Activated B cell treated with CpG ODN at 0.5 μM for 24 hours (primary cell): ENCODE data around the gene KCNE4. TPM values are rescaled to one million over a fixed set of nuclear protein-coding genes. Genes with fewer than 3 reads are reported as not detected.

Experiments used
- ATAC-seq: fragments of 200-7000 bp; cut with Tn5 transposase; one replicate; pipeline ENCODE4 v1.10.0; 2021; ENCODE audit warnings: low read depth, mild to moderate bottlenecking, moderate library complexity
- CTCF ChIA-PET: fragments of 350-600 bp; sonication (Branson Sonifier 250); formaldehyde crosslinking; loops from one replicate; lab custom pipeline; 2021; ENCODE audit warnings: antibody characterized with exemption; lab: Charles Lee
- POLR2A ChIA-PET: fragments of 350-600 bp; sonication (Branson Sonifier 250); formaldehyde crosslinking; loops from one replicate; lab custom pipeline; 2021; ENCODE audit warnings: antibody characterized with exemption; lab: Charles Lee
- DNase-seq: peaks from one replicate; pipeline ENCODE4 v3.0.0; 2022
- H3K27ac Mint-ChIP-seq: one replicate; pipeline ENCODE4 v1.8.0; 2020; ENCODE audit warnings: mixed read lengths
- H3K27me3 Mint-ChIP-seq: one replicate; pipeline ENCODE4 v1.8.0; 2021; ENCODE audit warnings: mixed read lengths
- H3K36me3 Mint-ChIP-seq: one replicate; pipeline ENCODE4 v1.8.0; 2021; ENCODE audit warnings: low read depth, mixed read lengths
- H3K4me1 Mint-ChIP-seq: one replicate; pipeline ENCODE4 v1.8.0; 2021; ENCODE audit warnings: mixed read lengths
- H3K4me3 Mint-ChIP-seq: one replicate; pipeline ENCODE4 v1.8.0; 2020; ENCODE audit warnings: mild to moderate bottlenecking, mixed read lengths
- H3K9me3 Mint-ChIP-seq: one replicate; pipeline ENCODE4 v1.8.0; 2020; ENCODE audit warnings: mixed read lengths
- CTCF ChIP-seq: fragments of 200-600 bp; IDR thresholded peaks from one replicate; pipeline ENCODE4 v1.8.0; 2022; ENCODE audit warnings: antibody characterized with exemption, mild to moderate bottlenecking
- intact Hi-C: fragments of 100-400 bp; cut with micrococcal nuclease; formaldehyde crosslinking; loops from one replicate; pipeline ENCODE4 v1.15.1; 2024
- total RNA-seq: library from RNA; stranded (reverse); gene quantifications from 2 replicates; pipeline ENCODE4 v1.2.3, GENCODE V29; 2022

KCNE4 gene
- total RNA-seq, 1 donor from 2014 or later = not detected

GRCh38 chr2:223054193-223054781 lies 2.3 kb downstream of the KCNE4 start:
- no peak overlapping the region for H3K27ac Mint-ChIP-seq
- POLR2A ChIA-PET = no interaction called here
- no peaks in the 10 kb centered on the region for H3K9me3 Mint-ChIP-seq
- no peaks in the 10 kb centered on the region for H3K27me3 Mint-ChIP-seq
- no peak for TF ChIP-seq CTCF
- DNase-seq = no peak
- ATAC-seq = no peak
- CTCF ChIA-PET = no interaction called here
- H3K4me1 Mint-ChIP-seq = no peaks in the 10 kb centered on the region
- no peak overlapping the region for H3K4me3 Mint-ChIP-seq
- intact Hi-C loops = no loop called here
- H3K36me3 Mint-ChIP-seq = no peaks in the 10 kb centered on the region

- ChIA-PET CTCF (no interaction called here), POLR2A (no interaction called here)
- ATAC-seq (no peak), DNase-seq (no peak)
- H3K4me1 Mint-ChIP-seq = no peaks in the 10 kb centered on the region
- no peaks in the 10 kb centered on the region for H3K9me3 Mint-ChIP-seq
- no peak overlapping the region for H3K27ac Mint-ChIP-seq
- no peak for TF ChIP-seq CTCF
- intact Hi-C loops = no loop called here
- no peaks in the 10 kb centered on the region for H3K27me3 Mint-ChIP-seq
- H3K36me3 Mint-ChIP-seq = no peaks in the 10 kb centered on the region
- H3K4me3 Mint-ChIP-seq = no peak overlapping the region
These were observed 3.1 kb downstream of the KCNE4 start for GRCh38 chr2:223055140-223055539.

GRCh38 chr2:223055836-223056235 lies 3.8 kb downstream of the KCNE4 start:
- Mint-ChIP-seq H3K9me3 (no peaks in the 10 kb centered on the region), H3K36me3 (no peaks in the 10 kb centered on the region), H3K27me3 (no peaks in the 10 kb centered on the region), H3K4me3 (no peak overlapping the region), H3K4me1 (no peaks in the 10 kb centered on the region), H3K27ac (no peak overlapping the region)
- DNase-seq (no peak), ATAC-seq (no peak)
- intact Hi-C loops = no loop called here
- ChIA-PET POLR2A (no interaction called here), CTCF (no interaction called here)
- TF ChIP-seq CTCF = no peak

- no peaks in the 10 kb centered on the region for H3K36me3 Mint-ChIP-seq
- no peaks in the 10 kb centered on the region for H3K27me3 Mint-ChIP-seq
These were observed 4.9 kb downstream of the KCNE4 start for GRCh38 chr2:223056701-223057418.

More at GRCh38 chr2:223056701-223057418, 4.9 kb downstream of the KCNE4 start:
- ChIA-PET CTCF (no interaction called here), POLR2A (no interaction called here)
- DNase-seq (no peak), ATAC-seq (no peak)
- Mint-ChIP-seq H3K4me1 (no peaks in the 10 kb centered on the region), H3K4me3 (no peak overlapping the region), H3K27ac (no peak overlapping the region), H3K9me3 (no peaks in the 10 kb centered on the region)
- intact Hi-C loops = no loop called here
- no peak for TF ChIP-seq CTCF
